ENCODE data around the gene CHKB.

DNA sequence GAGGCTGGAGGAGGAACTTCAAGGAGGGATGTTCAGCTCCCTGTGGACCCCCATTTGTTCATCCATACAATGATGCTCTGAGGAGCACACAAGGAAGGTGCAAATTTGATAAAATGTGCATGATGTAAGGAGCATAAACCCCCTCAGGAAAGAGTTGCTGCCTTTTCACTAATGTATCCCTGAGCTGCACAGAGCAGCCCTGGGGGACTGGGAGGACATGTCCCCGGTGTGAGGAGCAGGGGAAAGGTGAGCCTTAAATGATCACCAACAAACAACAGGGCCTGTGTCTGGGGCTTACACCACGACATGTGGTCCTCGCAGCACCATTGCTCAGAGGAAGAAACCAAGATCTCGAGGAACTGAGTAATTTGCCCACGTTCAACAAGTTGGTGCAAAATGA, 14.4 kb upstream of the CHKB start:
- TF ChIP-seq NFIC (IDR thresholded peaks at IDR 0.05) = no peak
- no peak for TF ChIP-seq CEBPB (IDR thresholded peaks at IDR 0.05)
- no peak for TF ChIP-seq RAD21 (IDR thresholded peaks at IDR 0.05; ENCODE audit: low read depth)
- TF ChIP-seq, protein P1, sequence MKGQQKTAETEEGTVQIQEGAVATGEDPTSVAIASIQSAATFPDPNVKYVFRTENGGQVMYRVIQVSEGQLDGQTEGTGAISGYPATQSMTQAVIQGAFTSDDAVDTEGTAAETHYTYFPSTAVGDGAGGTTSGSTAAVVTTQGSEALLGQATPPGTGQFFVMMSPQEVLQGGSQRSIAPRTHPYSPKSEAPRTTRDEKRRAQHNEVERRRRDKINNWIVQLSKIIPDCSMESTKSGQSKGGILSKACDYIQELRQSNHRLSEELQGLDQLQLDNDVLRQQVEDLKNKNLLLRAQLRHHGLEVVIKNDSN (IDR thresholded peaks at IDR 0.05) = no peak

All from Ishikawa (cell line).